Measurements from ENCODE around the gene GAS2L1.
"Not testable (repeated sequence)": the region's sequence is repeated elsewhere in the genome, so short reads cannot be mapped to it uniquely, and the experiment has no call there.

GAS2L1 gene

GRCh38 chr22:29344137-29344536, 37.7 kb downstream of the GAS2L1 start:
- no peak for DNase-seq

DNA sequence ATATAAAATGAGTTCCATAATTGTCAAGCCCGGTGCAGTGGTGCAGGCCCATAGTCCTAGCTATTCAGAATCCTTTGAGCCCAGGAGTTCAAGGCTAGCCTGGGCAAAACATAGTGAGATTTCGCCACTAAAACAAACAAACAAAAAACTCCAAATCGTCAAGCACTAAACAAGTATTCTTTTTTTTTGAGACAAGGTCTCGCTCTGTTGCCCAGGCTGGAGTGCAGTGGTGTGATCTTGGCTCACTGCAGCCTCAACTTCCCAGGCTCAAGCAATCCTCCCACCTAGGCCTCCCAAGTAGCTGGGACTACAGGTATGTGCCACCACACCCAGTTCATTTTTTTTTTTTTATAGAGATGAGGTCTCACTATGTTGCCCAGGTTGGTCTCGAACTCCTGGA, 38.4 kb downstream of the GAS2L1 start:
- DNase-seq = not testable (repeated sequence)

DNA sequence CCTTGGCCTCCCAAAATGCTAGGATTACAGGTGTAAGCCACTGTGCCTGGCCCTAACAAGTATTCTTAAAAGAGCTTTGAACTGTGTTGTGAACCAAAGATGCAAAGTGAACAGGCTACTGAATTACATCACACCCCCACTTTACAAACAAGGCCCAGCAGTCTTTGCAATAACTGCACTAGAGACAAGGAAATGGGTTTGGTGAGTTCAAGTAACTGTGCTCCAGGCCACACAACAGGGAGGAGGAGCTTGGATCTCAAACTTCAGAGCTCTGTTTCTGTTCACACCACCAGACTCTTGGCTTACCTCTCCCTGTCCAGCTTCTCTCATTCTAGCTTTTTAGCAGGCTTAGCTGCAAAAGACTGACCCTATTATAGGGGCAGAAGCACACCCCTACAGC, 39.5 kb downstream of the GAS2L1 start:
- DNase-seq = no peak

- DNase-seq = no peak
Measured at GRCh38 chr22:29346659-29347058, 40.2 kb downstream of the GAS2L1 start.

- no peak for DNase-seq
Measured at GRCh38 chr22:29348041-29348440, 41.6 kb downstream of the GAS2L1 start.

DNA sequence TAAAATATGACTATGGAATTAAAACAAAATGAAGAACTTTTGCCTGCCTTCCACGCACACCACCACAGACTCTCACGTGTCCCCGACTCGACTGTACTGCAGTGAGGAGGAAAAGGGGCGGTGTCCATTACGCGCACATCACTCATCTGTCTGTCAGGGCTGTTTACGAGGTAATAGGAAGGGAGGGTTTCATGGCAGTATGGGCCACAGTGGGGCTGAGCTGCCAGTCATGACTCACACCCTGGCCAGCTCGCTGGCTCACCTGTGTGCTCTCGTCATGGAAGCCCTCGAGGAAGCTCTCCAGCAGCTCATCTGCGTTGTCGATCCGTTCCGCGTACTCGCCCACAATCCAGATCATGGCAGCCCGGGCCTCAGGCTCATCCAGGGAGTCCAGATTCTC, 42.5 kb downstream of the GAS2L1 start:
- no peak for DNase-seq

GRCh38 chr22:29351042-29351441, 44.6 kb downstream of the GAS2L1 start:
- DNase-seq = no peak

- no peak for DNase-seq
Measured at GRCh38 chr22:29351891-29352290, 45.4 kb downstream of the GAS2L1 start.

DNA sequence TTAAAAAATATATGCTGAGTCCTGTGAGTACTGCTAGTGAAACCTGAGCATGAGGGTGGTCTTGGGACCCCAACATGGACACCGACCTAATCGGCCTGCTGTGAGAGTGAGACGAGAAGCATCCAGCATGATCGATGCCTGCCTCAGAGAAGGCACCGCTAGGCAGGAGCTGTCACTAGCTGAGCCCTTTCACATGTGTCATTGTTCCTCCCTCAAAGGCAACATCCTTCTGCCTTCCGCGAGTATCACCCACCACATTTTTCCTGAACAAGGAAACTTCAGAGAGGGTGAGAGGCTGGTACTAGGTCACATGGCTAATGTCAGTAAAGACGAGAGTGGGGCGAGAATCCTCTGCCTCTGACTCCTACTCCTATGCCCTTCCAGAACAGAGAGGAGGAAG, 46.3 kb downstream of the GAS2L1 start:
- no peak for DNase-seq

GRCh38 chr22:29353286-29353685, 46.8 kb downstream of the GAS2L1 start:
- no peak for DNase-seq

DNA sequence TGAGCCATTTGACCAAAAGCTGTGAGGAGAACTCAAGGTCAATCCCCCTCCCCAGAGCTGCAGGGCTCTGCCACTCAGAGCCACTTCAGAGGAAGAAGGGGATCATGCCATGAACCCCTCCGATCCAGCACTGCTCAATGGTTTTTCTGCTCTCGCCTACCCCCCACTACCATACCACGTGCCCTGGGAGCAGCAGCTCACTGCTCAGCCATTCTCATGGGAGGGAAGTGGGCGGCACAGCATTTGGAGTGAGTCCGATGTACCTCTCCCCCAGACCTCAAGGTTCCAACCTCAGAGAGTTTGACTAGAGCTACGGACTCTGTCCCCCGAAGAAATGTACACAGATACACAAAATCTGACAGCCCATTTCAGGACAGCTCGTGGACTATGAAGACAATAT, 47.4 kb downstream of the GAS2L1 start:
- no peak for DNase-seq

DNA sequence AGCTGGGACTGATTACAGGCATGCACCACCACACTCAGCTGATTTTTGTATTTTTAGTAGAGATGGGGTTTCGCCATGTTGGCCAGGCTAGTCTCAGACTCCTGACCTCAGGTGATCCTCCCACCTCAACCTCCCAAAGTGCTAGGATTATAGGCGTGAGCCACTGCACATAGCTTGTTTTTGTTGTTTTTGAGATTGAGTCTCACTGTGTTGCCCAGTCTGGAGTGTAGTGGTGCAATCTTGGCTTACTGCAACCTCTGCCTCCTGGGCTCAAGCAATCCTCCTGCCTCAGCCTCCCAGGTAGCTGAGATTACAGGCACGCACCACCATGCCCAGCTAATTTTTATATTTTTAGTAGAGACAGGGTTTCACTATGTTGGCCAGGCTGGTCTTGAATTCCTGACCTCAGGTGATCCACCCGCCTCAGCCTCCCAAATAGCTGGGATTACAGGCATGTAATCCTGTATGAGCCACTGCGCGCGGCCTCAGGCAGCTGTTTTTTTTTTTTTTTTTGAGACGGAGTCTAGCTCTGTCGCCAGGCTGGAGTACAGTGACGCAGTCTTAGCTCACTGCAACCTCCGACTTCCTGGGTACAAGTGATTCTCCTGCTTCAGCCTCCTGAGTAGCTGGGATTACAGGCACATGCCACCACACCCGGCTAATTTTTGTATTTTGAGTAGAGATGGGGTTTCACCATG, 50.9 kb downstream of the GAS2L1 start:
- DNase-seq = not testable (repeated sequence)

GRCh38 chr22:29359469-29359868, 53.0 kb downstream of the GAS2L1 start:
- no peak for DNase-seq

Measured in stimulated activated CD4-positive, alpha-beta T cell treated with anti-CD3 and anti-CD28 coated beads, Interleukin-1b, Interleukin-23, amount 100 ng/mL, for 48 hours (primary cell).